GM12801 (cell line): ENCODE data around the gene DIP2A.

ENCODE experiments used
- TF ChIP-seq, protein P1 (sequence below): IDR thresholded peaks from one replicate; pipeline ENCODE4 v1.5.1; 2011; ENCODE audit warnings: control low read depth; ENCODE audit not compliant: insufficient read length; ENCODE audit errors: extremely low read depth

The DIP2A gene

DNA sequence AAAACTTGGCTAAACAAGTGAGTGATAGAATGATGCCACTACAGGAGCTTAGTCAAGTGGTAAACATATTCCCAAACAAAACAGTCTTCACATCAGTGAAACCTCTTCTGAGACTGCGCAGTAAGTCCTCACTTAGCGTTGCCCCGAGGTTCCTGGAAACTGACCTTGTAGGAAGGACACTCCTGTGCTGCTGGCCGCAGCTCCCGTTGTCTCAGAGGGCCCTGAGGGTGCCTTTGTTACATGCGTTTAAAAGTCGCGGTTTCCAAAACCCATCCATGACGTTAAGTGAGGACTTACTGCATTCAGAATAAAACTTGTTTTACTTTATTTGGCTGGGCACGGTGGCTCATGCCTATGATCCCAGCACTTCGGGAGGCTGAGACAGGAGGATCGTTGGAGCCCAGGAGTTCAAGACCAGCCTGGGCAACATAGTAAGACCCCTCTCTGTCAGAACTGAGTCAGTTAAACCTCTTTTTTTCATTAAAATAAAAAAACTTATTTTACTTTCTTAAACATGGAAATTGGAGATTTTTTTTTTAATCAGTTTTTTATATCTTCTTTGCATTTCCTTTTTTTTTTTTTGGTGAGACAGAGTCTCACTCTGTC lies 36.0 kb upstream of the DIP2A start:
- TF ChIP-seq, protein P1, sequence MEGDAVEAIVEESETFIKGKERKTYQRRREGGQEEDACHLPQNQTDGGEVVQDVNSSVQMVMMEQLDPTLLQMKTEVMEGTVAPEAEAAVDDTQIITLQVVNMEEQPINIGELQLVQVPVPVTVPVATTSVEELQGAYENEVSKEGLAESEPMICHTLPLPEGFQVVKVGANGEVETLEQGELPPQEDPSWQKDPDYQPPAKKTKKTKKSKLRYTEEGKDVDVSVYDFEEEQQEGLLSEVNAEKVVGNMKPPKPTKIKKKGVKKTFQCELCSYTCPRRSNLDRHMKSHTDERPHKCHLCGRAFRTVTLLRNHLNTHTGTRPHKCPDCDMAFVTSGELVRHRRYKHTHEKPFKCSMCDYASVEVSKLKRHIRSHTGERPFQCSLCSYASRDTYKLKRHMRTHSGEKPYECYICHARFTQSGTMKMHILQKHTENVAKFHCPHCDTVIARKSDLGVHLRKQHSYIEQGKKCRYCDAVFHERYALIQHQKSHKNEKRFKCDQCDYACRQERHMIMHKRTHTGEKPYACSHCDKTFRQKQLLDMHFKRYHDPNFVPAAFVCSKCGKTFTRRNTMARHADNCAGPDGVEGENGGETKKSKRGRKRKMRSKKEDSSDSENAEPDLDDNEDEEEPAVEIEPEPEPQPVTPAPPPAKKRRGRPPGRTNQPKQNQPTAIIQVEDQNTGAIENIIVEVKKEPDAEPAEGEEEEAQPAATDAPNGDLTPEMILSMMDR: no peak

DNA sequence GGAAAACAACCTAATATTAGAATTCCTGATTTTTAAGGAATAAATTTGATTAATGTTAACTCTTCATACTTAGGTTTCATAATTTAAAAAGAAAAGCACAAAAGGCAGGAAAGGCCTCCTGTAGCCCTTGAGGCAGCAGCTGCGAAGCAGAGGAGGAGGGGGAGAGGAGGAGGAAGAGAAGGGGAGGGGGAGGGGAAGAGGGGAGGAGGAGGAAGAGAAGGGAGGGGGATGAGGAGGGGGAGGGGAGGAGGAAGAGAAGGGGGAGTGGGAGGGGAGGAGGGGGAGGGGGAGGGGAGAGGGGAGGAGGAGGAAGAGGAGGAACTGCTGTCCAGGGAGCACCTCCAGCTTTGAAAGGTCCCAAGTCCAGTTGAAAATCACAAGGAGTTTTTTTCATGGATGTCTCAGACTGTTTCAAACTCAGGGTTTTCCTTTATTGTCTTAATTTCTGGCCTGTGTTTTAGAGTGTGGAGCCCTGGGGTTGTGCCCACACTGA lies 35.1 kb upstream of the DIP2A start:
- TF ChIP-seq, protein P1: no peak

DNA sequence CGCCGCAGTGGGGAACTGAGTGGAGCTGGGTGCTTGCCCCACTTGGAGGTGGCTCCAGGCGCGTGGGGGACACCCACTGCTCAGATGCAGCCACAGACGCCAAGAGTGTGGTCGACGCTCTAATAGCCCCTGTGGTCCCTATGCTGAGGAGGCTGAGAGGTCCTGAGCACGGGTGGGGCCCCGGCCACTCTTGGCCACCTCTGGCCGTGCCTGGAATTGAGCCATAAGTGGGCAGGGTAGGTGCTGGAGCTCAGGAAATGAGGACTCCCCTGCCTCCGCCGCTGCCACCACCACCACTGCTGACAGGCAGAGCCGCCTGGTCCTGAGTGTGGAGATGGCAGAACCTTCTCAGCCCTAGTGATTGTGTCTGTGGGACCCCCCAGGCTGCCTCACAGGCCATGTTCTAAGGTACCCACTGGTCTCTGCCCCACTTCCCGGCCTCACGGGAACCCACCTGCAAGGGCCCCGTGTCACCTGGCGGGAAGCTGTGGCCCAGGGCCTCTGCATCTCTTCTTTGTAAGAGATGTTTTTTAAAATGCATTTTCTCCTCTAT lies 34.6 kb upstream of the DIP2A start:
- TF ChIP-seq, protein P1: no peak

DNA sequence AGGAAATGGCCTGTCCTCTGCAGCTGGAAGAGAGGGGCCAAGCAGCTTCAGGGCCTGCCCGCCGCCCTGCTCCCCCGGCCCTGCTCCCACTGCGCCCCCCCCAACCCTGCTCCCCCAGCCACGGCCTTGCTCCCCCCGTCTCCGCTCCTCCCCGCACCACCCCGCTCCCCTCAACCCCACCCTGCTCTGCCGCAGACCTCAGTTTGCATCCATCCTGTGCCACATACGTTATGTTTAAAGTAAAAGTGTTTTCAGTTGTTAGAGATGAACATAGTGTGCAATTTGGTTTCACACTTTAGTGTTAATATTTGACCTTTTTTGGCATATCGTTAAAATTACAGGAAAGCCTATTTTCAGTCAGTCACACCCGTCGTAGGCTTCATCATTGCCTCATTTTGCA lies 34.1 kb upstream of the DIP2A start:
- TF ChIP-seq, protein P1: no peak

DNA sequence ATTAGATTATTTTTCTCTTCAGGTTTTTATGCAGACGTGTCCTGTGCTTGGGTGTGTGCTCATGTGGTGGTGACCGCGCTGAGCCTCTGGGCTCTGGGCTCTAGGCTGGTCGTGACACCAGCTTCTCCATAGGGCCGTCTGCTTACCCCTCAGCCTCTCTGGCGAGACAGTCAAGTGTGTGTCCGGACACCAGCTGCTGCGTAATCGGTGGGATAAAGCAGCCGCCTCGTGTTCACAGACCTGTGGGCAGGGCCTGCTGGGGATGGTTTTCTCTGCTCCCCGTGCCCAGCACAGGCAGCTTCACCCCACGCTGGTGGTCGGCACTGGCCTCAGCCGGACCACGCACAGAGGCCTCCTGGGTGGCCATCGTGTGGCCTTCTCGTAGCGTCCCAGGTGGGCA lies 33.6 kb upstream of the DIP2A start:
- TF ChIP-seq, protein P1: no peak

DNA sequence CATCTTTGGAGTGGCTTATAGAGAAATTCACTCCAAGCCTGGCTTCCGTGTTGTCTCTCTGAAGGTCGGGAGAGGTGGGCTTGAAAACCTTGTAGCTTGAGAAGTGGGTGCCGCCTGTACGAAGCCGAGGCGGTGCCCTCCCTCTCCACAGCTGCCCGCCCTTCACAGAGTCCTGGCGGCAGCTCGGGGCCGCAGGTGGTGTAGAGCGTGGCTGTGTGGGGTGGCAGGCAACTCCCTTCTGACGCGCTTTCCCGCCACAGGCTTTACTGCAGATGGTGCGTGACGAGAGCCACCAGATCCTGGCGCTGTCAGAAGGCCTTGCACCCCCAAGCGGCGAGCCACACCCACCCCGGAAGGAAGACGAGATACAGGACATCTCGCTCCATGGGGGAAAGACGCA lies 33.1 kb upstream of the DIP2A start:
- TF ChIP-seq, protein P1: no peak

DNA sequence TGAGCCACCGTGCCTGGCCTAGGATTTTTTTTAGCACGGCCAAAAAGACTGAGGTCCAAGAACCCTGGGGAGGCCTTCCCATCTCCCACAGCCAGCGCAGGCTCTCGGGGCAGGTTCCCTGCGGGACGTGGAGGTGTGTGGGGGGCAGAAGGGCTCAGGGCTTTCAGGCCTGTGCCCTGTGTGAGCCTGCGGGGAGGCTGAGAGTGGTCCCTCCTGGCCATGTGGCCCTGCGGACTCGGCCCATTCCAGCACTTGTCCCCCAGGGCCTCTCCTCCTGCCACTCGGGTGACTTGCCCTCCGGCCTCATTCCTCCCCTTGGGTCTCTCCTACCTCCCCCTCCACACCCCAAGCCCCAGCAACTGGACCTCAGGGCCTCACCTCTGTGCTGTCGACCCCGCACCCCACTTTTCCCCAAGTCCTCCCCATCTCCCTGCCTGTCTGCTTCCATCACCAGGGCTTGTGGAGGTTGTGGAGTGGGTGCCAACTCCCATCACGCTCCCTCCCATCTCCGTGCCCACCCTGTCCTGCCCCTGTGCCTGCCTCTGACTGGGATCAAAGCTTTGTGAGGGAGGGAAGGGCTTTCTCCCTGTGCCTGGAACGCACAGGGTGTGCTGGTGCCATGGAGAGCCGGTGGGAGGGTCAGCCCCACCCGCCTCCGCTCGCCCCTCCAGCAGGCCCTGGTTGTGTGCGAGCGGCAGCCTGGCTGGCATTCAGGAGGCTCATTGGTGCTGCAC lies 32.2 kb upstream of the DIP2A start:
- TF ChIP-seq, protein P1: no peak
